SJSA1 (cell line): ENCODE measurements around the gene FOXN1. TPM values are rescaled to one million over a fixed set of nuclear protein-coding genes. Genes with fewer than 3 reads are reported as not detected.
"Not testable (repeated sequence)": the region's sequence is repeated elsewhere in the genome, so short reads cannot be mapped to it uniquely, and the experiment has no call there.

Experiments
- DNase-seq, 2 experiments: peaks; one replicate each; pipeline ENCODE4 v3.0.0-alpha.2; 2015 to 2020; ENCODE audit warnings: low spot score in 2 of 2, low read depth in 1 of 2
- H3K27ac ChIP-seq: fragments of 250-450 bp; sonication (Bioruptor Pico); 2 replicates; pipeline ENCODE4 v1.5.1; 2020; ENCODE audit warnings: mild to moderate bottlenecking, moderate library complexity
- H3K27me3 ChIP-seq: fragments of 250-450 bp; sonication (Bioruptor Pico); replicated peaks from 2 replicates; pipeline ENCODE4 v1.5.1; 2020; ENCODE audit warnings: mild to moderate bottlenecking, moderate library complexity
- H3K36me3 ChIP-seq: fragments of 250-450 bp; sonication (Bioruptor Pico); 2 replicates; pipeline ENCODE4 v1.5.1; 2020; ENCODE audit warnings: mild to moderate bottlenecking
- H3K4me1 ChIP-seq: fragments of 250-450 bp; sonication (Bioruptor Pico); replicated peaks from 2 replicates; pipeline ENCODE4 v1.6.1; 2021; ENCODE audit warnings: mild to moderate bottlenecking
- H3K4me3 ChIP-seq: fragments of 250-450 bp; sonication (Bioruptor Pico); 2 replicates; pipeline ENCODE4 v1.5.1; 2020; ENCODE audit warnings: mild to moderate bottlenecking
- H3K9me3 ChIP-seq: fragments of 250-450 bp; sonication (Bioruptor Pico); replicated peaks from 2 replicates; pipeline ENCODE4 v1.5.1; 2020; ENCODE audit warnings: mild to moderate bottlenecking
- total RNA-seq: library from RNA; depleted of rRNA; stranded (reverse); fragments of >200 nt; shearing (Covaris generic); gene quantifications from 2 replicates; pipeline ENCODE4 v1.2.3, GENCODE V29; 2014

FOXN1 gene
- total RNA-seq, 1 experiment from 2014 or later: not detected

GRCh38 chr17:28518578-28518977 is 12.4 kb downstream of the FOXN1 start:
- H3K36me3 ChIP-seq: no peaks in the 10 kb centered on the region
- DNase-seq: no peak
- no peak overlapping the region for H3K4me3 ChIP-seq
- H3K9me3 ChIP-seq: no peaks in the 10 kb centered on the region
- no peaks in the 10 kb centered on the region for H3K4me1 ChIP-seq
- H3K27ac ChIP-seq: no peak overlapping the region
- H3K27me3 ChIP-seq: peaks cover 6% of the 10 kb centered on the region; the same call in 1 of the 2 replicates

DNA sequence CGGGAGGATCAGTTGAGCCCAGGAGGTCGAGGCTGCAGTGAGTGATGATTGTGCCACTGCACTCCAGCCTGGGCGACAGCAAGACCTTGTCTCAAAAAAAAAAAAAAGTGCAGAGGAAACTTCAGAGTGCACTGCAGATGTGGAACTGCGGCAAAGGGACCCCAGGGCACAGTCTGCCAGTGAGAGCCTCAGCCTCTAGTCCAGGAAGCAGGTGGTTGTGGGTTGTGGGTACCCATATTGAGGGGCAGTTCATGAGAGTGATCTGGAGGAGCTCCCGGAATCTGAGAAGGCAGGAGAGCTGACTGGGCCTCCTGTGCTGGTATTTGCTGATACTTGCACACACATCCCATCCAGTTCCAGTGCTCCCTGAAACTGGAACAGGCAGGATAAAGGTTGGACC is 13.1 kb downstream of the FOXN1 start:
- Histone ChIP-seq H3K4me1 (no peaks in the 10 kb centered on the region), H3K4me3 (no peak overlapping the region), H3K27ac (no peak overlapping the region), H3K27me3 (peaks cover 6% of the 10 kb centered on the region; the same call in 1 of the 2 replicates), H3K9me3 (no peaks in the 10 kb centered on the region), H3K36me3 (no peaks in the 10 kb centered on the region)
- DNase-seq: no peak

- Histone ChIP-seq H3K27me3 (no peaks in the 10 kb centered on the region), H3K4me1 (peaks cover 7% of the 10 kb centered on the region), H3K27ac (no peak overlapping the region), H3K4me3 (no peak overlapping the region), H3K9me3 (no peaks in the 10 kb centered on the region), H3K36me3 (no peaks in the 10 kb centered on the region)
- no peak for DNase-seq
These were observed 14.5 kb downstream of the FOXN1 start for GRCh38 chr17:28520687-28521086.

DNA sequence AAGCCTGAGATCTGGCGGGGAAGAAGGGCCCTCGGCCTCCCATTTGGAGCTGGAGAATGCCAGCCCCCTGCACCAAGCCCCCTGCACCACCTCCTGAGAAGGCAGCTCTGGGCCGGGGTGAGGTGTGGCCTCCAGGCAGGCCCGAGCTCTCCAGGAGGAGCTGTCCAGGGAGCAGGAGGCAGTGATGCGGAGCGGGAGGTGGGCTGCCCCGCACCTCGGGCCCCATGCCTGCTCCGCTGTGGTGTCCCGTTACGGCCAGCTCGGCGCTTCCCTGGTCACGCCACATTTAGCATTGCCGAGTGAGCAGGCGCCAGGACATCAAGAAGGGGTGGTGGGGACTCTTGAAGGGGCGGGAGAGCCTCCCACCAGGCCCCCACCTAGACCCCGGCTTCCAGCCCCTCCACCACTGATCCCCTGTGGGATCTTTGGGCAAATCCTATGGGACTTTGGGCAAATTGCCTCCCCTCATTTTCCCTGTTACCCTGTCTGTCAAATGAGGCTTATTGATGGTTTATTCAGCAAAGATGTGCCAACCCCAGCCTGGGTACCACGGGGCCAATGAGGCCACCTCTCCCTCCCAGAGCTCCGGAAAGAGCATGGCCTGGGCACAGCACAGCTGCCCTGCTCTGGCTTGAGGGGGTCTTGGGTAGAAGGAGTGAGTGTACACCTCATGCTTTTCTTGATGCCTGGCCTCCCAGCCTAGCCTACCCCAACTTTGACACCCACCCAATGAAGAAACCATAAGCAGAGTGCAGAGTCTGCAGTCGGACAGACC is 15.3 kb downstream of the FOXN1 start:
- H3K27ac ChIP-seq: no peak overlapping the region
- H3K9me3 ChIP-seq: no peaks in the 10 kb centered on the region
- H3K4me1 ChIP-seq: peaks cover 7% of the 10 kb centered on the region
- no peak for DNase-seq
- no peaks in the 10 kb centered on the region for H3K27me3 ChIP-seq
- H3K4me3 ChIP-seq: no peak overlapping the region
- no peaks in the 10 kb centered on the region for H3K36me3 ChIP-seq

DNA sequence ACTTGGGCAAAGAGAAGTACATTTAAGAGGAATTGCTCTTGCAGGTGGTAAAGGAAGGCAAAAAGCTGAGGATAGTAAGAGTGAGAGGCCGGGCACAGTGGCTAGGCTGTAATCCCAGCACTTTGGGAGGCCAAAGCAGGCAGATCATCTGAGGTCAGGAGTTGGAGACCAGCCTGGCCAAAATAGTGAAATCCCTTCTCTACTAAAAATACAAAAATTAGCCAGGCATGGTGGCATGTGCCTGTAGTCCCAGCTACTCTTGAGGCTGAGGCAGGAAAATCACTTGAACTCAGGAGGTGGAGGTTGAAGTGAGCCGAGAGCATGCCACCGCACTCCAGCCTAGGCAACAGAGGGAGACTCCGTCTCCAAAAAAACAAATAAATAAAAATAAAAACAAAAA is 16.1 kb downstream of the FOXN1 start:
- not testable (repeated sequence) for H3K27ac ChIP-seq, H3K4me3 ChIP-seq, H3K4me1 ChIP-seq, H3K36me3 ChIP-seq, DNase-seq, H3K27me3 ChIP-seq, H3K9me3 ChIP-seq

GRCh38 chr17:28523186-28523585 is 17.0 kb downstream of the FOXN1 start:
- no peak overlapping the region for H3K4me3 ChIP-seq
- no peak for DNase-seq
- H3K27me3 ChIP-seq: no peaks in the 10 kb centered on the region
- peaks cover 7% of the 10 kb centered on the region for H3K4me1 ChIP-seq
- no peak overlapping the region for H3K27ac ChIP-seq
- H3K36me3 ChIP-seq: no peaks in the 10 kb centered on the region
- H3K9me3 ChIP-seq: no peaks in the 10 kb centered on the region

GRCh38 chr17:28523876-28524275 is 17.7 kb downstream of the FOXN1 start:
- Histone ChIP-seq H3K4me3 (no peak overlapping the region), H3K27me3 (no peaks in the 10 kb centered on the region)
- DNase-seq: no peak

GRCh38 chr17:28524476-28525424 is 18.6 kb downstream of the FOXN1 start:
- H3K27me3 ChIP-seq: no peaks in the 10 kb centered on the region
- no peak overlapping the region for H3K27ac ChIP-seq
- H3K4me1 ChIP-seq: peaks cover 7% of the 10 kb centered on the region
- no peaks in the 10 kb centered on the region for H3K36me3 ChIP-seq
- H3K4me3 ChIP-seq: no peak overlapping the region
- no peaks in the 10 kb centered on the region for H3K9me3 ChIP-seq
- DNase-seq: peak in 1 of 2 experiments; percentile 21

More at GRCh38 chr17:28523876-28524275, 17.7 kb downstream of the FOXN1 start:
- Histone ChIP-seq H3K4me1 (peaks cover 7% of the 10 kb centered on the region), H3K27ac (no peak overlapping the region), H3K36me3 (no peaks in the 10 kb centered on the region), H3K9me3 (no peaks in the 10 kb centered on the region)

DNA sequence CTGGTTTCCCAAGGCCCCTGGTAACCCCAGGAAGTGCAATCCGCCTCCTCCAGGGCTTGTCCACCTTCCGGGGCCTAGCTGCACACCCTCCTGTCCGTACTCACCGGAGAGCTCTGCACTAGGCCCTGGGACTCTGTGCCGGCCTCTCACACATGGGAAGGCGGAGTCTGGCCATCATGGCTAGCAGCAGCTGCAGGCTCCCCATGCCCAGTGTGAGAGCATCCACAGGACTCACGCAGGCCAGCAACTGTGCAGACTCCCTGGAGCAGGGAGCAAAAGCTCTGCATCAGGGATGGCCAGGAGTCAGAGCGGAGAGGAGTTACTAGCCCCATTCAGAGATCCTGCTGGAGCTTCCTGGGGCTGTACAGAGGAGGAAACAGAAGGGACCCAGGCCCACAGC is 20.2 kb downstream of the FOXN1 start:
- no peak for DNase-seq
- no peak overlapping the region for H3K27ac ChIP-seq

DNA sequence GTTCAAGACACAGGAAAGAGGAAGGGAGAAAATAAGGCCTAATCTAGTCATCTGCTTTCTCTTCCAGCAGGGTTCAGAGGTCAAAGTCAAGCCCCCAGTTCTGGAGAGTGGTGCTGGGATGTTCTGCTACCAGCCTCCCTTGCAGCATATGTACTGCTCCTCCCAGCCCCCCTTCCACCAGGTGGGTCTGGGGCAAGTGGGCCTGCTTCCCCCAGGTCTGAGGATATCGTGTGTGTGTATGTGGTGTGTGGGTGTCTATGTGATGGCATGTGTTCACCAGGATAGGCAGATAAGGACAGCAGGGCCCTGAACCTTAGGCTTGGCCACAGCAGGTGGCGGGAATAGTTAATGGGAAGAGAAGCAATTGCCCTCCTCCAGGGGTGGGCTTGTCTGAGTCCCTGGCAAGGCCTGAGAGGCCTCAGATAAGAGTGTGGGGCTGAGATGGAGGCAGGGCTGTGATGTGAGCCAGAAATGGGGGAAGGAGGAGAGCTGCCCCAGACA is 21.1 kb downstream of the FOXN1 start:
- no peaks in the 10 kb centered on the region for H3K36me3 ChIP-seq
- H3K27me3 ChIP-seq: no peaks in the 10 kb centered on the region
- H3K4me3 ChIP-seq: no peak overlapping the region

More for the DNA sequence above, 20.2 kb downstream of the FOXN1 start:
- Histone ChIP-seq H3K36me3 (no peaks in the 10 kb centered on the region), H3K27me3 (no peaks in the 10 kb centered on the region), H3K4me1 (peaks cover 7% of the 10 kb centered on the region), H3K4me3 (no peak overlapping the region), H3K9me3 (no peaks in the 10 kb centered on the region)

DNA sequence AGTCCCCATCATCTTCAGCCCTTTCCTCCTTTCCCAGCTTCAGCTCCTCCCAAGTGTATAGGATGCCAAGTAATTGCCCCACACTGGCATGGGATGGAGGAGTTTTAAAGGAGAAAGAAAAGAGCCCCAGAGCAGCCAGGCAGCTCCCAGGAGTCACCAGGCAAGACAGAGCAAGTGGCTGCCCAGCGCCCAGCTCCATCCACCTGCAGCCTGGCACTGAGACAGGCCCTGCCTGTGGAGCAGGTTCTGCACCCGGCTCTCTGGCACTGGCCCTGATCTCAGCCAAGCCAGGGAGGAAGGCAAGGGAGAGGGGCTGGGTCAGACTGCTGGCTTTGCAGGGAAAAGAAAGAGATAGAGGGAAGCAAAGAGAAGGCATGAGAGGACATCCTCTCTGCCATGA is 21.7 kb downstream of the FOXN1 start:
- no peaks in the 10 kb centered on the region for H3K27me3 ChIP-seq
- no peak for DNase-seq
- no peaks in the 10 kb centered on the region for H3K9me3 ChIP-seq
- H3K27ac ChIP-seq: no peak overlapping the region
- peaks cover 7% of the 10 kb centered on the region for H3K4me1 ChIP-seq
- no peak overlapping the region for H3K4me3 ChIP-seq
- H3K36me3 ChIP-seq: no peaks in the 10 kb centered on the region

More for the DNA sequence above, 21.1 kb downstream of the FOXN1 start:
- Histone ChIP-seq H3K9me3 (no peaks in the 10 kb centered on the region), H3K27ac (no peak overlapping the region), H3K4me1 (peaks cover 7% of the 10 kb centered on the region)
- no peak for DNase-seq

- Histone ChIP-seq H3K36me3 (no peaks in the 10 kb centered on the region), H3K4me3 (no peak overlapping the region)
- no peak for DNase-seq
These were observed 22.3 kb downstream of the FOXN1 start for GRCh38 chr17:28528327-28529012.

GRCh38 chr17:28529013-28529400 is 22.9 kb downstream of the FOXN1 start:
- DNase-seq: no peak
- no peaks in the 10 kb centered on the region for H3K36me3 ChIP-seq
- H3K27me3 ChIP-seq: no peaks in the 10 kb centered on the region
- peaks cover 7% of the 10 kb centered on the region for H3K4me1 ChIP-seq
- H3K27ac ChIP-seq: no peak overlapping the region
- no peak overlapping the region for H3K4me3 ChIP-seq
- no peaks in the 10 kb centered on the region for H3K9me3 ChIP-seq

More at GRCh38 chr17:28528327-28529012, 22.3 kb downstream of the FOXN1 start:
- Histone ChIP-seq H3K4me1 (peaks cover 7% of the 10 kb centered on the region), H3K9me3 (no peaks in the 10 kb centered on the region), H3K27ac (no peak overlapping the region), H3K27me3 (no peaks in the 10 kb centered on the region)
